Calu3 (cell line): ENCODE results near the gene EEF1AKMT1. TPM values are rescaled to one million over a fixed set of nuclear protein-coding genes. Genes with fewer than 3 reads are reported as not detected.

ENCODE experiments used
- BruUV-seq: library from RNA; stranded (reverse); fragments of 400-500 nt; replicated peaks from 2 replicates; lab custom pipeline; 2021; lab: Mats Ljungman, UMichigan
- CTCF ChIA-PET: fragments of 300-600 bp; sonication (Branson Sonifier 250); formaldehyde crosslinking; loops from one replicate; lab custom pipeline; 2022; ENCODE audit warnings: antibody characterized with exemption; lab: Charles Lee
- DNase-seq: peaks from one replicate; pipeline ENCODE4 v3.0.0; 2022
- H3K27ac Mint-ChIP-seq: one replicate; pipeline ENCODE4 v1.8.0; 2022; ENCODE audit warnings: mixed read lengths; ENCODE audit not compliant: unreplicated experiment
- H3K27me3 Mint-ChIP-seq: one replicate; pipeline ENCODE4 v1.8.0; 2022; ENCODE audit warnings: mixed read lengths; ENCODE audit not compliant: unreplicated experiment
- H3K36me3 Mint-ChIP-seq: one replicate; pipeline ENCODE4 v1.8.0; 2022; ENCODE audit warnings: mild to moderate bottlenecking, moderate library complexity, mixed read lengths; ENCODE audit not compliant: insufficient read depth, unreplicated experiment
- H3K4me1 Mint-ChIP-seq: one replicate; pipeline ENCODE4 v1.8.0; 2022; ENCODE audit warnings: mild to moderate bottlenecking, low read depth, mixed read lengths; ENCODE audit not compliant: unreplicated experiment
- H3K4me3 Mint-ChIP-seq: one replicate; pipeline ENCODE4 v1.8.0; 2022; ENCODE audit warnings: mild to moderate bottlenecking, low read depth, moderate library complexity, mixed read lengths; ENCODE audit not compliant: unreplicated experiment
- H3K9me3 Mint-ChIP-seq: one replicate; pipeline ENCODE4 v1.8.0; 2022; ENCODE audit warnings: low read depth, mixed read lengths; ENCODE audit not compliant: unreplicated experiment
- CTCF ChIP-seq: fragments of 200-600 bp; IDR thresholded peaks from one replicate; pipeline ENCODE4 v1.8.0; 2022; ENCODE audit warnings: antibody characterized with exemption; ENCODE audit not compliant: unreplicated experiment
- intact Hi-C: fragments of 100-400 bp; cut with micrococcal nuclease; formaldehyde crosslinking; loops from one replicate; pipeline ENCODE4 v1.10.0; 2022; ENCODE audit not compliant: unreplicated experiment
- total RNA-seq: library from RNA; stranded (reverse); gene quantifications from 2 replicates; pipeline ENCODE4 v1.2.3, GENCODE V29; 2022

EEF1AKMT1 gene
- total RNA-seq, 1 experiment from 2014 or later: 6.0 TPM

DNA sequence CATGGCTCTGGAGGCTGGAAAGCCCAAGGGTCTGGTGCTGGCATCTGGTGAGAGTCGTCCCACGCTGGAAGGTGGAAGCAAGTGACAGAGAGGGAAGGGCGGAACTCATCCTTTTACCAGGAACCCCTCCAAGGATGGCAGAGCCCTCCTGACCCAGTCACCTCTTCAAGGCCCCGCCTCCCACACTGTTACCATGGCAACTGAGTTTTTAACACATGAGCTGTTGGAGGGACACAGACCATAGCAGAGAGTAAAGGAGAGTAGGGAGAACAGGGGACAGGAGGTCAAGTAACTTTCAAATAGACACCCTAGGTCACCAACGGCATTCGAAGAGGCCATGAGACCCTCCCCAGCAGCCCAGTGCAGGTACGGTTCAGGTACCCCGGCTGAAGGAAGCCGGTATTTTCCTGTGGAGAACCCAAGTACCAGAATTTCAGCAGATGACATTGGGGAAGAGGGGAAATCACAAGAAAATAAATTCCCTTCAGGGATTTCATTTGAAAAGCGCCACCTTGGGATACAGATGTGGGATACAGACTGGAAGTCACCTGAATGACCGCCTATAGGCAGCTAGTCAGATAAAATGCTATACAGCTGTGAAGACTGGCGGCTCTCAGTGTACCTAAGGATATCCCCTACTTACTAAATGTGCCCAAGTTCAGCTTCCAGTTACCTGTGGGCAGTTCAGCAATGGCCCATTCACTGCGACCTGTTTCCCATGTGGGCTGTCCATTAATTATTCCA lies 62.3 kb downstream of the EEF1AKMT1 start:
- Mint-ChIP-seq H3K27ac (no peak overlapping the region), H3K9me3 (no peaks in the 10 kb centered on the region), H3K36me3 (no peaks in the 10 kb centered on the region), H3K4me1 (peaks cover 18% of the 10 kb centered on the region), H3K27me3 (peaks cover 23% of the 10 kb centered on the region), H3K4me3 (peak overlapping the region; percentile 53)
- BruUV-seq: no TSS peak
- intact Hi-C loops: loop anchor here (2.0 to 5.0 kb wide), 2 partner anchors 117 to 214 kb away; no protein-coding TSS in a partner anchor
- CTCF ChIA-PET: interaction anchor here (0.6 to 0.7 kb wide), 2 partner anchors 11 to 14 kb away, joined by 3 to 4 read pairs; no protein-coding TSS in a partner anchor
- no peak for TF ChIP-seq CTCF
- DNase-seq: no peak

GRCh38 chr13:20709782-20710181 lies 64.0 kb downstream of the EEF1AKMT1 start:
- Mint-ChIP-seq H3K4me3 (no peak overlapping the region), H3K4me1 (peaks cover 18% of the 10 kb centered on the region)

DNA sequence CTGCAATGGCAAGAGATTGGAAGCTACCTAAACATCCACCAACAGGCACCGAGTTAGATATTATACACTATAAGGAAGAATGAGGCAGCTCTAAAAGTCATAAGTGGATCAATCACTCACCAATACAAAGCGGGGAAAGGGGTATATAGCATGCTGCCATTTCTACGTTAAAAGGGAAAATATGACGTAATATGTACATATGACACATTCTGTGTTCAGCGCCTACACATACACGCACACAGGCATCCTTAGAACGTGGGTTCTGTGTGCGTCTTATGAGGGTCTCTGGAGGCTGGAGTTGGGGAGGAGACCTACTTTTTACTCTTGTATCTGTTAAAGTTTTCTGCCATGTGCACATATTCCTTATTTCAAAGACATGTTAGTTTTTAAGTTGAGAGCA lies 64.4 kb downstream of the EEF1AKMT1 start:
- Mint-ChIP-seq H3K4me1 (peaks cover 17% of the 10 kb centered on the region), H3K4me3 (no peak overlapping the region), H3K27me3 (peaks cover 16% of the 10 kb centered on the region), H3K36me3 (peaks cover 3% of the 10 kb centered on the region), H3K27ac (no peak overlapping the region), H3K9me3 (no peaks in the 10 kb centered on the region)
- CTCF ChIA-PET: no interaction called here
- no peak for DNase-seq
- TF ChIP-seq CTCF: no peak
- no TSS peak for BruUV-seq
- intact Hi-C loops: no loop called here

More at GRCh38 chr13:20709782-20710181, 64.0 kb downstream of the EEF1AKMT1 start:
- no TSS peak for BruUV-seq
- intact Hi-C loops: loop anchor here (5.0 kb wide), 1 partner anchor 212 kb away; no protein-coding TSS in a partner anchor
- TF ChIP-seq CTCF: no peak
- H3K27me3 Mint-ChIP-seq: peaks cover 21% of the 10 kb centered on the region
- CTCF ChIA-PET: no interaction called here
- no peak for DNase-seq
- H3K36me3 Mint-ChIP-seq: no peaks in the 10 kb centered on the region
- no peaks in the 10 kb centered on the region for H3K9me3 Mint-ChIP-seq
- no peak overlapping the region for H3K27ac Mint-ChIP-seq

GRCh38 chr13:20708216-20708615 lies 65.5 kb downstream of the EEF1AKMT1 start:
- CTCF ChIA-PET: no interaction called here
- intact Hi-C loops: no loop called here
- Mint-ChIP-seq H3K9me3 (no peaks in the 10 kb centered on the region), H3K27me3 (peaks cover 5% of the 10 kb centered on the region), H3K4me1 (peaks cover 5% of the 10 kb centered on the region), H3K36me3 (peaks cover 7% of the 10 kb centered on the region), H3K27ac (no peak overlapping the region), H3K4me3 (no peak overlapping the region)
- no TSS peak for BruUV-seq
- no peak for TF ChIP-seq CTCF
- no peak for DNase-seq
